ENCODE measurements around the gene ZNF513.

Gene ZNF513

GRCh38 chr2:27379836-27380625 lies 503 bp downstream of the ZNF513 start:
- DNase-seq = peak; percentile 70

GRCh38 chr2:27379383-27379835 lies 1.1 kb downstream of the ZNF513 start:
- DNase-seq = no peak

DNA sequence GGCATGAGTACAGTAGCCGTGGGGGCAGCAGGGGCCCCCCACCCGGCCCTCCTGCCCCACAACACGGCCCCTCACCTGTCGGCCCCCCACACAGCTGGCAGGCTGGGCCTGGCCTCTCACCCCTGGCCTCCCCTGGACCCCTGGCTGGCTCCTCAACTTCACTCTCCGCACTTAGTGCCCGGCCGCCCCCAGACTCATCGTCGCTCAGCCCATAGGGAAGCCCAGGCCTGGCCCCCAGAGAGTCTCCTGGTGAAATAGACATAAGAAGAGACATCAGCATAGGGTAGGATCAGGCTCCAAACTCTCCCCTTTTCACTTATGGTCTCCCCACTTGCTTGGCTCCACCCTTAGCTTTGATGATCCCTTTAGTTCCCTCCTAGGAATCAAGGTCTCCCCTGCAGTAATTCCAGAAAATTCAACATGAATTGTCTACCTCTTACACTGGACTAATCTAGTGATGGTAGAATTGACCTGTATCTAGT lies 1.7 kb downstream of the ZNF513 start:
- no peak for DNase-seq

GRCh38 chr2:27378096-27378808 lies 2.3 kb downstream of the ZNF513 start:
- peak; percentile 16 for DNase-seq

- no peak for DNase-seq
Measured at GRCh38 chr2:27377618-27378095, 2.9 kb downstream of the ZNF513 start.

- no peak for DNase-seq
Measured at GRCh38 chr2:27376866-27377617, 3.5 kb downstream of the ZNF513 start.

DNA sequence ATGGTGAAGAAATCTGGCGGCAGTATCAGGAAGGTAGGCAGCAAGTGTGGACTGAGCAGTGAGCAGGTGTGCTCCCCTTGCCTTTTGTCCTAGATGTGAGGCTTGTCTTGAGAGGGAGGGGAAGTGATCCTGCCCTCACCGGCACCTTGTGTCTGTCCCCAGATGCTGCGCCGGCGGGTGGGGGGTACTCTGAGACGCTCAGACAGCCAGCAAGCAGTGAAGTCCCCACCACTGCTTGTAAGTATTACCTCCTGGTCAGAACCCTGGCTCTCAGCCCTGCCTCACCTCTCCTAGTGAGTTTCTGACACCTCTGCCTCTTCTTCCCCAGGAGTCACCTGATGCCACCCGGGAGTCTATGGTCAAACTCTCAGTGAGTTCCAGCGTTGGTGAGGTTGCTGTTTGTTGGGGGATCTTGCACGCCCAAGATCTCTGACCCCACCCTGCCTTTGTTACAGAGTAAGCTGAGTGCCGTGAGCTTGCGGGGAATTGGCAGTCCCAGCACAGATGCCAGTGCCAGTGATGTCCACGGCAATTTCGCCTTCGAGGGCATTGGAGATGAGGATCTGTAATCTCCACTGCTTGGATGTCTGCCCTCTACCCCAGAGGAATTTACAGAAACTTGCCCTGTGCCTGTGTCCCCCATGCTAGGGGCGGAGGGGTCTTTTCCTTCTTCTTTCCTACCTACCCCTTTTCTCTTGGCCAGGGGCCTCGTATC lies 4.2 kb downstream of the ZNF513 start:
- no peak for DNase-seq

DNA sequence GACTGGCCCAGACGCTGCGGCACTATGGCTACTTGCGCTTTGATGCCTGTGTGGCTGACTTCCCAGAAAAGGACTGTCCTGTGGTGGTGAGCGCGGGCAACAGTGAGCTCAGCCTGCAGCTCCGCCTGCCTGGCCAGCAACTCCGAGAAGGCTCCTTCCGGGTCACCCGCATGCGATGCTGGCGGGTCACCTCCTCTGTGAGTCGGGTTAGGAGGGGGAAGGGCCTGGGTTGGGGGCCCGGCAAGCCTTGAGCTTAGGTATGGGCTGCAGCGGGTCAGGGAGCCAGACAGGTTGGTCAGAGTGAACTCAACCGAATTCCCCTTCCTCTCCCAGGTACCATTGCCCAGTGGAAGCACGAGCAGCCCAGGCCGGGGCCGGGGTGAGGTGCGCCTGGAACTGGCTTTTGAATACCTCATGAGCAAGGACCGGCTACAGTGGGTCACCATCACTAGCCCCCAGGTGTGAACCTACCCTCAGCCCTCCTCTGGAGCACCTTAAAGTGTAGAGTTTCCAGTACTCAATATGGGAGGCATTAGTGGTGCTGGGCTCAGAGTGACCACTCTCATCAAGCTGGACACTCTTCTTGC lies 4.9 kb downstream of the ZNF513 start:
- no peak for DNase-seq

GRCh38 chr2:27373567-27373966 lies 7.0 kb downstream of the ZNF513 start:
- DNase-seq = no peak

DNA sequence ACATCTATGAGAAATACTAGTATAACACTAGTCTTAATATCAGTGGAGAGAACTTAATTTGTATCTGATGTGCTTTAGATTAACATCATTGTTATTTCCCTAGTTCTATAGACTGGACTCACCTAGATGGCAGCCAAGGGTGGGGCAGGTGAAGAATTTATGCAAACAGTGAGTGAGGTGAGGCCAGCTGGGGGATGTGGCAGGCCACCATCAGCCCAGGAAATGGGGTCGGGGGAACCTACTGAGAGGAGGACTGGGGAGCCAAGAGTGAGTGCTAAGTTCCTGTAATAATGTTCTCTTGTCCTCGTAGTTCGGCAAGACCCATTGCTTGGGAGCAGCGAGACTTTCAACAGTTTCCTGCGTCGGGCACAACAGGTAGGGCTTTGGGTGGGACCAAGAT lies 7.6 kb downstream of the ZNF513 start:
- no peak for DNase-seq

- DNase-seq = peak; percentile 49
Measured at GRCh38 chr2:27370816-27371620, 9.5 kb downstream of the ZNF513 start.

DNA sequence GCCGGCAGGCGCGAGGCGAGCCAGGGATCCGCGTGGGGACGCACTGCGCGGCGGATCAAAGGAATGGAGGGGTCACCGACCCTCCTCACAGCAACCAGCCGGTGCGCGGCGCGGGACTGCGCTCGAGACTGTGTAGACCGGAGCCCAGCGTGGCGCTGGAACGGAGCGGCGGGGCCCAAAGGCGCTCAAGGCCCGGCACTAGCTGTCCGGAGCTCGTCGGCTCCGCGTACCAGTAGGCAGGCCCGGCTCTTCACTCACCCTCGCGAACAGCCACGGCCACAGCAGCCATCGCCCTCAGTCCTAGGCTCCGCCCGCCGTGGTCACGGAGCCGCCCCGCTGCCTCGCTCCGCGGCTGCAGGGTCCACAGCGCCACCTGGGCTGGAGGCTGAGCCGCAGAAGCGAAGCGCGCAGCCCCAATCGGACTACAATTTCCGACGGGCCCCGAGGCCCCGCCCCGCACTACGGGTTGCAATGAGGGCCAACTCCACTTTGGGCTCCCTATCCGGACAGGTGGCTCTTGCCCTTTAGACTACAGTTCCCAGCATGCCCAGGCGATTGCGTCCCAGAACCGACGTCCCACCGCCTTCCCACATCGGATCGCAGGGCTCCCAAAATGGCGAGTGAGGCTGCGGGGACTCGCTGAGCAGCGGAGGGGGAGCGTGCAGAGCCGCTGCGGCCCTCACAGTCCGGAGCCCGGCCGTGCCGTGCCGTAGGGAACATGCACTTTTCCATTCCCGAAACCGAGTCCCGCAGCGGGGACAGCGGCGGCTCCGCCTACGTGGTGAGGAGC lies 10.3 kb downstream of the ZNF513 start, which contains the start of the genes EIF2B4 and SNX17:
Gene EIF2B4, minus strand, starts transcription at position 313 of the 790 bp plus-strand sequence. Its CDS starts 24 bp downstream, at position 289.
Gene SNX17, plus strand, starts transcription at position 591 of the 790 bp plus-strand sequence. Its CDS starts 128 bp downstream, at position 719.
- DNase-seq = peak; percentile 100

DNA sequence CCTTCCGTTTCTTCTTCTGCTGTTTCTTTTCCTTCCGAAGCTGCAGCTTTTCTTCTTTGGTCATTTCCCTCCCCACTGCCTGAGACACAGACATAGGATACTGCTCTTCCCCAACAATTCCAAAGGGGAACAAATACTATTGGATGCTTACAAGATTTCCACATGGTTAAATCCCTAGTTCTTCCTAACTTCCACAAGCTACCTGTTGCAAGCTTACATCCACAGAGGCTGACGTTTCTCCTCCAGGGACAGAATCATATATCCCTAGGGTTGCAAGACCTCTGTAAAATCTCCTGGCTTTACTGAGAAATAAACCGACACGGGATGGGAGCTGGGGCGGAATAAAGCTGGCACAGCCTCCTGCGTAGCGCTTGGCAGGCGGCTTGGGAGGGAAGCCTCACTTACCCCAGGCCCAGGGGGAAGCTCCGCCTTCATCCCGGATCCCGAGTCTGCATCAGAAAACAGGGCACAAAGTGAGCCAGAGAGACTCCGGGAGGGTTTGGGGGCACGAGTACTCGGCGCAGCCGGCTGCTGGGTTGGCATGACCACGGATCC lies 11.0 kb downstream of the ZNF513 start:
- DNase-seq = no peak

DNA sequence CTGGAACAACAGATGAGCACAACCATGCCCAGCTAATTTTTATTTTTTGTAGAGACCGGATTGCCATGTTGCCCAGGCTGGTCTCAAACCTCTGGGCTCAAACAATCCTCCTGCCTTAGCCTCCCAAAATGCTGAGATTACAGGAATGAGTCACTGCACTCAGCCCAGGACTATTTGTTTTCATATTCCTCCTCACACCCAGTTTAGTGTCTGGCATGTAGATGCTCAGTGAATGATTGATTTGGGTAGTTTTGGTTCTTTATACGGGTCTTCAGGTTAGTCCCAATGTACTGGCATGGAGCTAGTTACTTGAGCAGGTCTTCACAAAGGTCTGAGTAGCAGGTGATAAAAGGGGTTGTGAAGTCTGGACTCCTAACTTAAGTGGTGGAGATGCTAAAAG lies 16.6 kb downstream of the ZNF513 start:
- DNase-seq = no peak

DNA sequence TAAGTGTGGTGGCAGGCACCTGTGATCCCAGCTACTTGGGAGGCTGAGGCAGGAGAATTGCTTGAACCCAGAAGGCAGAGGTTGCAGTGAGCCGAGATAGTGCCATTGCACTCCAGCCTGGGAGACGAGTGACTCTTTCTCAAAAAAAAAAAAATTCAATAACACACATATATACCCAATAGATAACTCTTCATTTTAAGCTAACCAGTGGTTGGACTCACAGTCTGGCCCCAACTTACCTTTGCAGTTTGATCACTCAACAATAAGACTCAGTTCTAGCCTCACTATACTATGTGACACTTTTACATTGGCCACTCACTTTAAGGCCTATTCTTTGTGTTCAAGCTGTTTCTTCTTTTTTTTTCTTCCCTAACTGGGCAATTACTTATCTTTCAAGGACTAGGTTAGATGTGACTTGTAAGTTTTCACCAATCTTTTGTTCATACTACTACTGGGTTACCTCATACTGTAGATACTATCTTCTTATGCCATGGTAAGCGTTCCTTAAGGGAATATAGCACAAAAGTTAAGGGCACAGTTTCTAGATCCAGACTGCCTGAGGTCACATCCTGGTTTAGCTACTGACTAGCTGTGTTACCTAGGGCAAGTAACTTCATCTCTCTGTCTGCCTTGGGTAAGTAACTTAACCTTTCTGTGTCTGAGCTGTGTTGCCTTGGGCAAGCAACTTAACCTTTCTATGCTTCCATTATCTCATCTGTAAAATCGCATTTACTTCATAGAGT lies 17.7 kb downstream of the ZNF513 start:
- no peak for DNase-seq

DNA sequence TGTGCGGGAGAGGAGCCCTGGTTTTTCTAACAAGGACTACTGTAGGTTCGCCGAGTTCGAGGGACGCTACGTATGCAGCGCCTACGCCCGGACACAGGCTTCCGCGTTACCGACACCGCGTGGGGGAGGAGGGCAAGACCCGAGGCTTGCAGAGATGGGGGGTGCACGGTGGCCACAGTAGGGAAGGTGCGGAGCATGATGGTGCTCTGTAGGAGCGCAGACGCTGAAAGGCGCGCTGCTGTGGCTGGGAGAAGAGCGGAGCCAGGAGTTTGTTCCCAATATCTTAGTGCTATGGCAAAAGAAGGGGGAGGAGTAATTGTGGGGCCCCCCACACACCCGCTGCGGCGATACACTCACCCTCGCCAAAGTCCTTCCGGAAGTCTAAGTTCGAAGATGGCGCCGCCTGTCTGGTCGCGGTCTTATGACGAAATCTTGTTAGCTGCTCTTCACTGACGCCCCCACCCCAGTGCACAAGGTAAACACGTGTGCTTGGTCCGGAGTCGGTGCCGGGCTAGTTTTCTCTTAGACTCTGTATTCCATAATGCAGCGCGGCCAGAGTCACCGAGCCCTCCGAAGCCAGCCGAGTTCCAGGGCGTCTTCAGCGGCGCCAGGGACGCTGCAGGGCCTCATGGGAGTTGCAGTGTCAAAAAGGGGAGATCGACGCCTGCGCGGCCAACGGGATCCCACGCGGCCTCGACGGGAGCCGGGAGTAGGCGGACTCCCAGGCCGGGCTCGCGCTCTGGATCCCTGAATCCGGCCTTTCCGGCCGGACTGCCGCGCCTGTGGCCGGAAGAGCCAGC lies 24.0 kb downstream of the ZNF513 start, which contains the start of gene GTF3C2:
Gene GTF3C2, minus strand, starts transcription at position 383 of the 800 bp plus-strand sequence. CDS start 13,210 bp downstream, outside the sequence.
- DNase-seq = peak; percentile 94

DNA sequence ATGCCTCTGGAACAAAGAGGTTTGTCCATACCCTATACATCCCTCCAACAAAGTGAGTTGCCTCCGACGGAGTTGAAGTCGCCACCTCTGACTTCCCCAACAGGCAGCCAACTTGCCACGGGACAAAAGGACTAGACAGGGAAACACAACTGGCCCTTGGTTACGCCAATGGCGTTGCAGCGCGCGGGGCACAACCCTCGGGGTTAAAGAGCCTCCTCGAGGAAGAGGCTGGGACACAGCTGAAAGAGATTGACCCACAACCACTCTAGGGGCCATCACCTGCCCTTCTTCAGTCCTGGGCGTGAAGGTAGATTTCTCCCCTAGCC lies 24.5 kb downstream of the ZNF513 start:
- no peak for DNase-seq

GRCh38 chr2:27354597-27354927 lies 26.0 kb downstream of the ZNF513 start:
- no peak for DNase-seq
